MM.1S (cell line): ENCODE results near the gene ROMO1.

ENCODE experiments used
- DNase-seq: peaks from one replicate; pipeline ENCODE4 v3.0.0-alpha.2; 2015
- H2AFZ ChIP-seq: fragments of 300-600 bp; sonication (generic); 2 replicates; pipeline ENCODE4 v1.6.0; 2016; ENCODE audit warnings: antibody characterized with exemption, low read length
- H3F3A ChIP-seq: fragments of 300-600 bp; sonication (generic); 2 replicates; pipeline ENCODE4 v1.6.1; 2016; ENCODE audit warnings: mild to moderate bottlenecking, antibody characterized with exemption, low read length, moderate library complexity, mixed read lengths; ENCODE audit not compliant: insufficient read depth
- H3K27ac ChIP-seq: fragments of 300-600 bp; sonication (generic); 2 replicates; pipeline ENCODE4 v1.5.1; 2016; ENCODE audit warnings: mild to moderate bottlenecking, low read length
- H3K27me3 ChIP-seq: fragments of 300-600 bp; sonication (generic); replicated peaks from 2 replicates; pipeline ENCODE4 v1.6.0; 2016; ENCODE audit warnings: low read length; ENCODE audit not compliant: insufficient read depth
- H3K36me3 ChIP-seq: fragments of 300-600 bp; sonication (generic); replicated peaks from 2 replicates; pipeline ENCODE4 v1.6.1; 2016; ENCODE audit warnings: mild to moderate bottlenecking, low read length, mixed read lengths; ENCODE audit not compliant: insufficient read depth
- H3K4me1 ChIP-seq: fragments of 300-600 bp; sonication (generic); 2 replicates; pipeline ENCODE4 v1.6.1; 2016; ENCODE audit warnings: low read length, mixed read lengths
- H3K4me2 ChIP-seq: fragments of 300-600 bp; sonication (generic); 2 replicates; pipeline ENCODE4 v1.6.0; 2016; ENCODE audit warnings: low read depth, low read length
- H3K4me3 ChIP-seq: fragments of 300-600 bp; sonication (generic); 2 replicates; pipeline ENCODE4 v1.5.1; 2016; ENCODE audit warnings: low read length, mixed read lengths
- H3K79me2 ChIP-seq: fragments of 300-600 bp; sonication (generic); 2 replicates; pipeline ENCODE4 v1.6.1; 2016; ENCODE audit warnings: mixed run types, low read length, mixed read lengths
- H3K9ac ChIP-seq: fragments of 300-600 bp; sonication (generic); 2 replicates; pipeline ENCODE4 v1.6.1; 2016; ENCODE audit warnings: low read length, mixed read lengths
- H3K9me2 ChIP-seq: fragments of 300-600 bp; sonication (generic); replicated peaks from 2 replicates; pipeline ENCODE4 v1.6.1; 2016; ENCODE audit warnings: mild to moderate bottlenecking, low read length, mixed read lengths; ENCODE audit not compliant: insufficient read depth
- H3K9me3 ChIP-seq: fragments of 300-600 bp; sonication (generic); replicated peaks from 2 replicates; pipeline ENCODE4 v1.6.1; 2016; ENCODE audit warnings: mild to moderate bottlenecking, low read length, mixed read lengths; ENCODE audit not compliant: insufficient read depth
- H4K20me1 ChIP-seq: fragments of 300-600 bp; sonication (generic); 2 replicates; pipeline ENCODE4 v1.6.1; 2016; ENCODE audit warnings: mild to moderate bottlenecking, low read length, moderate library complexity, mixed read lengths; ENCODE audit not compliant: insufficient read depth
- EZH2 ChIP-seq: fragments of 300-600 bp; sonication (generic); optimal IDR thresholded peaks from 2 replicates; pipeline ENCODE3; 2017; ENCODE audit warnings: low read depth, mild to moderate bottlenecking, antibody characterized with exemption, low read length, mixed read lengths
- EZH2phosphoT487 ChIP-seq: fragments of 300-600 bp; sonication (generic); IDR thresholded peaks from 2 replicates; pipeline ENCODE4 v1.6.1; 2018; ENCODE audit warnings: antibody characterized with exemption, low read length
- TF ChIP-seq, protein P1 (sequence below): fragments of 300-600 bp; sonication (generic); IDR thresholded peaks from 2 replicates; pipeline ENCODE4 v1.5.1; 2016; ENCODE audit warnings: antibody characterized with exemption, low read length, mixed read lengths

The ROMO1 gene

GRCh38 chr20:35738410-35739179 lies 39.4 kb downstream of the ROMO1 start:
- H3K79me2 ChIP-seq: peaks cover 92% of the 10 kb centered on the region
- no peak overlapping the region for H3K9ac ChIP-seq
- no peak overlapping the region for H3K27ac ChIP-seq
- H2AFZ ChIP-seq: no peak overlapping the region
- no peaks in the 10 kb centered on the region for H3K27me3 ChIP-seq
- no peak for DNase-seq
- peak overlapping the region; percentile 14 for H3K4me2 ChIP-seq
- H3K9me2 ChIP-seq: no peaks in the 10 kb centered on the region
- peaks cover 34% of the 10 kb centered on the region for H3K36me3 ChIP-seq
- H3K4me3 ChIP-seq: 0 out of 2 replicates have a peak overlapping the region, but pooled peaks have one; percentile 1
- peaks cover 25% of the 10 kb centered on the region for H3F3A ChIP-seq
- TF ChIP-seq, protein P1, sequence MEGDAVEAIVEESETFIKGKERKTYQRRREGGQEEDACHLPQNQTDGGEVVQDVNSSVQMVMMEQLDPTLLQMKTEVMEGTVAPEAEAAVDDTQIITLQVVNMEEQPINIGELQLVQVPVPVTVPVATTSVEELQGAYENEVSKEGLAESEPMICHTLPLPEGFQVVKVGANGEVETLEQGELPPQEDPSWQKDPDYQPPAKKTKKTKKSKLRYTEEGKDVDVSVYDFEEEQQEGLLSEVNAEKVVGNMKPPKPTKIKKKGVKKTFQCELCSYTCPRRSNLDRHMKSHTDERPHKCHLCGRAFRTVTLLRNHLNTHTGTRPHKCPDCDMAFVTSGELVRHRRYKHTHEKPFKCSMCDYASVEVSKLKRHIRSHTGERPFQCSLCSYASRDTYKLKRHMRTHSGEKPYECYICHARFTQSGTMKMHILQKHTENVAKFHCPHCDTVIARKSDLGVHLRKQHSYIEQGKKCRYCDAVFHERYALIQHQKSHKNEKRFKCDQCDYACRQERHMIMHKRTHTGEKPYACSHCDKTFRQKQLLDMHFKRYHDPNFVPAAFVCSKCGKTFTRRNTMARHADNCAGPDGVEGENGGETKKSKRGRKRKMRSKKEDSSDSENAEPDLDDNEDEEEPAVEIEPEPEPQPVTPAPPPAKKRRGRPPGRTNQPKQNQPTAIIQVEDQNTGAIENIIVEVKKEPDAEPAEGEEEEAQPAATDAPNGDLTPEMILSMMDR: no peak
- TF ChIP-seq EZH2: no peak
- TF ChIP-seq EZH2phosphoT487: no peak
- H4K20me1 ChIP-seq: peaks cover 63% of the 10 kb centered on the region
- peaks cover 13% of the 10 kb centered on the region for H3K4me1 ChIP-seq
- no peaks in the 10 kb centered on the region for H3K9me3 ChIP-seq

DNA sequence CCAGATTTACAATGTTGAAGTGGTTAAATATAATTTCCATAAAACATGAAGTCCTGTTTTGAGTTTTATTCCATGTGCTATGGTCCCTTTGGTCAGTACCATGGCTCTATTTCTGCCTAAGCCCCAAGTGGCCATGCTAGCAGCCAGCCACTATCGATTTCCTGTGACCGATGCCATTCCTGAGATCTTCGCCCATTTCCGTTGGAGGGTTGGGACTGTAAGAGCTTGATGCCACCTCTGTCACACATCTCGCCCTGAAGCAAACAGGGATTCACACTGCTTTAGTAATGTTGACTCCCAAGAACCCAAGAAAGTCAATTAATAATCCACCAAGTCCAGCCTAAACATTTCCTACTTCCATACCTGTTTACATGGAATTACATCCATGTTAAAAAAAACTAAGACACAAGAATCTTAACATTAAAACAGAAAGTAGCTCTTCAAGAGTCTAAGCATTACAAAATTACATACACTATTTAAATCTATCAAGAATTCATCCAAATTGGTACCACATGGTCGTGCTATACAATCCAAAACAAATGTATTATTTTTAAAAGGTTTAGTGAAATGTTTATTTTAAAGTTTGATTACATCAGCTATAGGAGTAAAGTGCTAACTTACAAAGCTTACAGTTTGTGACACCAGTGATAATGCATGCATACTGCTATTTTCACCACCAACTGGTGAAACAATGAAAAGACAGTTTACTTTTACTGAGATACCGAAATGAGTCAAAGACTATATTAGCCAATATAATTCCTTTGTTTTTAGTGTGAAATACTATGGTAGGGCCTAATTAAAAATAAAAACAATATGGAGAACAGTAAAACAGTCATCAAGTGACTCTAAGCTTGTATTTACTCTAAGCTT lies 40.3 kb downstream of the ROMO1 start:
- Histone ChIP-seq H3K27me3 (no peaks in the 10 kb centered on the region), H3K9me3 (no peaks in the 10 kb centered on the region), H3K4me2 (peak overlapping the region; percentile 80), H3K4me1 (peaks cover 16% of the 10 kb centered on the region), H3K9ac (peak overlapping the region; percentile 100; the same call in 1 of the 2 replicates), H3K9me2 (no peaks in the 10 kb centered on the region), H3K36me3 (peaks cover 25% of the 10 kb centered on the region), H3K79me2 (peaks cover 83% of the 10 kb centered on the region), H2AFZ (no peak overlapping the region), H3F3A (peaks cover 31% of the 10 kb centered on the region), H3K4me3 (peak overlapping the region; percentile 93), H3K27ac (no peak overlapping the region), H4K20me1 (peaks cover 54% of the 10 kb centered on the region)
- TF ChIP-seq, protein P1: peak; percentile 38
- TF ChIP-seq EZH2: no peak
- peak; percentile 26 for DNase-seq

DNA sequence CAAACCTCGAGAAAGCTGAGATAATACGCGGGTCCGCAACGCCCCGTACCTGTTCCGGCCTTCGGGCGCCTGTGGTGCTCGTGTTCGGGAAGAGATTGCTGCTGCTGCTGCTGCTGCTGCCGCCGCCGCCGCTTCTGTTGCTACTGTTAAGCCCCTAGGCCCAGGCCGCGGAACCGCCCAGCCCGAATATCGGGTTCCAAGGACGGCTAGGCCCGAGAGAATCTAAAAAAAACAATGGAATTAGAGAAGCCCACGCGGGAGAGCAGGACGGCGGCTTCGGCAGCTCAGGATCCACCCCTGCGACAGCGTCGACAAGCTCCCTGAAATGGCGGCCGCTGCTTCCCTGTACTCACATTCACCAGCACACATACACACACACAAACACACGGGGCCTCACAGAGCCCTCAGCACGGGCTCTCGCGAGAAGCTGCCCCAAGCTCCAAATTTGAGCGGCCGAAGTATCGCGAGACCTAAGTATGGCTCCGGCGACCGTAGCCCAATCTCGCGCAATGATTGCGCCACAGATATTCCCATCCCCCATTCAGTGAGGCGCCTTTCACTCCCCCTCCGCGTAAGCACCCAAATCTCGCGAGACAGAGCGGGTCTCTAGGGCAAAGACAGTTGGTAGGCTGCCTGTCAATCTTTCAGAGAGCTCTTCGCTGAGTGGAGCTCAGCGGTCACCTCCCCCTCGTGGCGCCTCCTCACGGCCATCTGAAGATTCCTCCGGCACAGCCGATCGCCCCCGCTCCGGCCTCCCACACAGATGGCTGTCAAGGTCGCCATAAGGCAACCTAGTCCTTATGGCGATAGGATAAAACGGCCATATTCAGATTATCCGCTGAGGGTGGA lies 42.9 kb downstream of the ROMO1 start, which contains the start of gene RBM39:
RBM39 (minus strand) TSS at position 369 of the 849 bp plus-strand sequence. CDS start 1,386 bp downstream, outside the sequence.
- no peak within 1 kb of the TSS for H2AFZ ChIP-seq

More for the DNA sequence above, 42.9 kb downstream of the ROMO1 start, which contains the start of gene RBM39:
- Histone ChIP-seq H4K20me1 (peaks cover 34% of the 10 kb centered on the region), H3K9me2 (no peaks in the 10 kb centered on the region), H3K27ac (peak within 1 kb of the TSS; percentile 93), H3K79me2 (peaks cover 57% of the 10 kb centered on the region), H3F3A (peaks cover 25% of the 10 kb centered on the region), H3K9ac (peak within 1 kb of the TSS; percentile 100), H3K36me3 (peaks cover 22% of the 10 kb centered on the region), H3K9me3 (no peaks in the 10 kb centered on the region), H3K4me3 (peak within 1 kb of the TSS; percentile 93), H3K4me1 (peaks cover 14% of the 10 kb centered on the region), H3K4me2 (peak within 1 kb of the TSS; percentile 80), H3K27me3 (no peaks in the 10 kb centered on the region)
- DNase-seq: peak; percentile 100
- TF ChIP-seq EZH2phosphoT487: no peak
- TF ChIP-seq, protein P1: peak; percentile 15; the same call in 1 of the 2 replicates
